GM12878 (cell line): ENCODE results near the gene ARL3. TPM values are rescaled to one million over a fixed set of nuclear protein-coding genes. Genes with fewer than 3 reads are reported as not detected.

Experiments
- BHLHE40 ChIP-seq, 2 experiments: fragments of 450-650 bp in 1 of 2; IDR thresholded peaks; 2 replicates each; pipeline ENCODE4 v1.6.1; 2011 to 2017; ENCODE audit warnings: low read depth in 2 of 2, borderline replicate concordance in 1 of 2, improper control_type of control experiment in 1 of 2, low read length in 1 of 2, mild to moderate bottlenecking in 1 of 2
- EP300 ChIP-seq, 2 experiments: fragments of 150-350 bp in 1 of 2; IDR thresholded peaks; 2 replicates each; pipeline ENCODE4 v1.6.1; 2011 to 2012; ENCODE audit warnings: low read depth in 2 of 2, low read length in 2 of 2, borderline replicate concordance in 1 of 2, improper control_type of control experiment in 1 of 2, inconsistent platforms in 1 of 2; ENCODE audit not compliant: control insufficient read depth in 1 of 2
- GABPA ChIP-seq: IDR thresholded peaks from 2 replicates; pipeline ENCODE4 v1.6.1; 2014; ENCODE audit warnings: antibody characterized with exemption, low read depth, mild to moderate bottlenecking, inconsistent platforms
- TCF12 ChIP-seq: IDR thresholded peaks from 2 replicates; pipeline ENCODE4 v1.6.1; 2011; ENCODE audit warnings: low read depth, mild to moderate bottlenecking, low read length
- polyA plus RNA-seq, 11 experiments: library from polyadenylated mRNA; depleted of rRNA in 4 of 11; unstranded in 6 of 11; stranded (reverse) in 5 of 11; fragments of >200 nt; fragmentation: Nextera tagmentation in 4 of 11; fragmentation: Illumina TruSeq in 1 of 11; extraction: Ambion mirVana in 4 of 11; extraction: Trizol in 1 of 11; gene quantifications; 1 replicate in 1 of 11; 2 replicates in 10 of 11; pipeline versions ENCODE4 v1.2.1 to v1.2.3, GENCODE V29; 2011 to 2016; ENCODE audit warnings: inconsistent platforms in 2 of 11, missing spikeins in 2 of 11, low read depth in 1 of 11
- total RNA-seq, 4 experiments: library from RNA; depleted of rRNA in 3 of 4; stranded (reverse); fragments of >200 nt in 3 of 4; fragmentation: Illumina TruSeq in 1 of 4; extraction: Trizol in 1 of 4; gene quantifications; 2 replicates each; pipeline versions ENCODE4 v1.2.1 to v1.2.3, GENCODE V29; 2013 to 2021
- TF ChIP-seq, protein P1 (sequence below): fragments of 450-650 bp; IDR thresholded peaks from 2 replicates; pipeline ENCODE4 v1.6.1; 2017; ENCODE audit warnings: antibody characterized with exemption, mild to moderate bottlenecking, moderate library complexity
- TF ChIP-seq, protein P2 (sequence below): fragments of 450-650 bp; formaldehyde crosslinking; IDR thresholded peaks from 2 replicates; pipeline ENCODE4 v1.4.0; 2020; ENCODE audit warnings: mild to moderate bottlenecking, moderate library complexity
- TF ChIP-seq, protein P3 (sequence below): fragments of 450-650 bp; IDR thresholded peaks from 2 replicates; pipeline ENCODE4 v1.6.1; 2017; ENCODE audit warnings: mild to moderate bottlenecking

The ARL3 gene
- total and polyA plus RNA-seq, 10 of the 15 experiments (the other 5 are each of a cell fraction or from before 2014, with no cell fraction given): 4.9 to 26.1 (median 11.0) TPM

DNA sequence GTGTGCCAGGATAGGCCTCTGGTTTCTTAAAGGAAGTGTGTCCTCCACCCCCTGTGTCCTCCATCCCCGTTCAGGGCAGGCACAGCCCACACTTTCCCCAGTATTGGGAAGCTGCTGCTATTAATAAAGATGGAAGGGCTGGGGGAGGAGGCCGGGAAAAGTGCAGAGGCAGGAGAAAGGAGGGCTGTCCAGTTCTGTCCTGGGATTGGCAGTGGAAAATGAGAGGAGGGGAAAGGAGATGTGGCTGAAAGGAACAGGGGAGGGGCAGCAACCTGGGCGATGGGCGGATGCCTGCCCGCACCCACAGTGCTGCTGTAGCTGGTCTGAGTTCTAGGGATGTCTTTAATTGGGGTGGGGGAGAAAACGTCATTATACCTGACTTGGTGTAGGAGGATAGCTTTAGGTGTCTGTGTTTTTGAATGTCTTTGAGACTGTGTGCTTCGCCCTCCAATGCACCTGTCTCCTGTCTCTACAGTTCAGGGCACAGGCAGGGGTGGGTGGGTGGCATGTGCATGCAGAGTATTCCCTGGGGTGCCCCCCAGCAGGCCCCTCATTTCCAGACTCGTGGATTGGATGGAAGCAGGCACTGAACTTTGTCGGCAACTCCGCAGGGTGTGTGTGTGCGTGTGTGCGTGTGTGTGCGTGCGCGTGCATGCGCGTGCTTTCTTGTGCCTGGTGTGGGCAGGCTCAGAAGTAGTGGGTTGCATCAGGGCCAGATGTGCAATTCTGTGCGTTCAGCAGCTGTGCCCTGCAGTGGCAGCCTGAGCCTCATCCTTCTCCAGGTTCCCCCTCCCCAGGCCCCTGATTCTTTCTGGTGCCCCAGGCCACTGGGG lies 67.4 kb downstream of the ARL3 start (continued):
- TF ChIP-seq, protein P1, sequence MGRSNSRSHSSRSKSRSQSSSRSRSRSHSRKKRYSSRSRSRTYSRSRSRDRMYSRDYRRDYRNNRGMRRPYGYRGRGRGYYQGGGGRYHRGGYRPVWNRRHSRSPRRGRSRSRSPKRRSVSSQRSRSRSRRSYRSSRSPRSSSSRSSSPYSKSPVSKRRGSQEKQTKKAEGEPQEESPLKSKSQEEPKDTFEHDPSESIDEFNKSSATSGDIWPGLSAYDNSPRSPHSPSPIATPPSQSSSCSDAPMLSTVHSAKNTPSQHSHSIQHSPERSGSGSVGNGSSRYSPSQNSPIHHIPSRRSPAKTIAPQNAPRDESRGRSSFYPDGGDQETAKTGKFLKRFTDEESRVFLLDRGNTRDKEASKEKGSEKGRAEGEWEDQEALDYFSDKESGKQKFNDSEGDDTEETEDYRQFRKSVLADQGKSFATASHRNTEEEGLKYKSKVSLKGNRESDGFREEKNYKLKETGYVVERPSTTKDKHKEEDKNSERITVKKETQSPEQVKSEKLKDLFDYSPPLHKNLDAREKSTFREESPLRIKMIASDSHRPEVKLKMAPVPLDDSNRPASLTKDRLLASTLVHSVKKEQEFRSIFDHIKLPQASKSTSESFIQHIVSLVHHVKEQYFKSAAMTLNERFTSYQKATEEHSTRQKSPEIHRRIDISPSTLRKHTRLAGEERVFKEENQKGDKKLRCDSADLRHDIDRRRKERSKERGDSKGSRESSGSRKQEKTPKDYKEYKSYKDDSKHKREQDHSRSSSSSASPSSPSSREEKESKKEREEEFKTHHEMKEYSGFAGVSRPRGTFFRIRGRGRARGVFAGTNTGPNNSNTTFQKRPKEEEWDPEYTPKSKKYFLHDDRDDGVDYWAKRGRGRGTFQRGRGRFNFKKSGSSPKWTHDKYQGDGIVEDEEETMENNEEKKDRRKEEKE: no peak
- TF ChIP-seq, protein P2, sequence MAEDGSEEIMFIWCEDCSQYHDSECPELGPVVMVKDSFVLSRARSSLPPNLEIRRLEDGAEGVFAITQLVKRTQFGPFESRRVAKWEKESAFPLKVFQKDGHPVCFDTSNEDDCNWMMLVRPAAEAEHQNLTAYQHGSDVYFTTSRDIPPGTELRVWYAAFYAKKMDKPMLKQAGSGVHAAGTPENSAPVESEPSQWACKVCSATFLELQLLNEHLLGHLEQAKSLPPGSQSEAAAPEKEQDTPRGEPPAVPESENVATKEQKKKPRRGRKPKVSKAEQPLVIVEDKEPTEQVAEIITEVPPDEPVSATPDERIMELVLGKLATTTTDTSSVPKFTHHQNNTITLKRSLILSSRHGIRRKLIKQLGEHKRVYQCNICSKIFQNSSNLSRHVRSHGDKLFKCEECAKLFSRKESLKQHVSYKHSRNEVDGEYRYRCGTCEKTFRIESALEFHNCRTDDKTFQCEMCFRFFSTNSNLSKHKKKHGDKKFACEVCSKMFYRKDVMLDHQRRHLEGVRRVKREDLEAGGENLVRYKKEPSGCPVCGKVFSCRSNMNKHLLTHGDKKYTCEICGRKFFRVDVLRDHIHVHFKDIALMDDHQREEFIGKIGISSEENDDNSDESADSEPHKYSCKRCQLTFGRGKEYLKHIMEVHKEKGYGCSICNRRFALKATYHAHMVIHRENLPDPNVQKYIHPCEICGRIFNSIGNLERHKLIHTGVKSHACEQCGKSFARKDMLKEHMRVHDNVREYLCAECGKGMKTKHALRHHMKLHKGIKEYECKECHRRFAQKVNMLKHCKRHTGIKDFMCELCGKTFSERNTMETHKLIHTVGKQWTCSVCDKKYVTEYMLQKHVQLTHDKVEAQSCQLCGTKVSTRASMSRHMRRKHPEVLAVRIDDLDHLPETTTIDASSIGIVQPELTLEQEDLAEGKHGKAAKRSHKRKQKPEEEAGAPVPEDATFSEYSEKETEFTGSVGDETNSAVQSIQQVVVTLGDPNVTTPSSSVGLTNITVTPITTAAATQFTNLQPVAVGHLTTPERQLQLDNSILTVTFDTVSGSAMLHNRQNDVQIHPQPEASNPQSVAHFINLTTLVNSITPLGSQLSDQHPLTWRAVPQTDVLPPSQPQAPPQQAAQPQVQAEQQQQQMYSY (CRISPR knock-in tag): no peak
- TF ChIP-seq, protein P3, sequence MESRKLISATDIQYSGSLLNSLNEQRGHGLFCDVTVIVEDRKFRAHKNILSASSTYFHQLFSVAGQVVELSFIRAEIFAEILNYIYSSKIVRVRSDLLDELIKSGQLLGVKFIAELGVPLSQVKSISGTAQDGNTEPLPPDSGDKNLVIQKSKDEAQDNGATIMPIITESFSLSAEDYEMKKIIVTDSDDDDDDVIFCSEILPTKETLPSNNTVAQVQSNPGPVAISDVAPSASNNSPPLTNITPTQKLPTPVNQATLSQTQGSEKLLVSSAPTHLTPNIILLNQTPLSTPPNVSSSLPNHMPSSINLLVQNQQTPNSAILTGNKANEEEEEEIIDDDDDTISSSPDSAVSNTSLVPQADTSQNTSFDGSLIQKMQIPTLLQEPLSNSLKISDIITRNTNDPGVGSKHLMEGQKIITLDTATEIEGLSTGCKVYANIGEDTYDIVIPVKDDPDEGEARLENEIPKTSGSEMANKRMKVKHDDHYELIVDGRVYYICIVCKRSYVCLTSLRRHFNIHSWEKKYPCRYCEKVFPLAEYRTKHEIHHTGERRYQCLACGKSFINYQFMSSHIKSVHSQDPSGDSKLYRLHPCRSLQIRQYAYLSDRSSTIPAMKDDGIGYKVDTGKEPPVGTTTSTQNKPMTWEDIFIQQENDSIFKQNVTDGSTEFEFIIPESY: no peak
- TF ChIP-seq BHLHE40 (IDR thresholded peaks at IDR 0.05; ENCODE audit: borderline replicate concordance in 1 of 2, low read depth in 2 of 2, low read length in 1 of 2) (peak in 1 of 2 experiments; percentile 66; a peak in 3 of 4 replicates), TCF12 (peak; percentile 63), GABPA (no peak), EP300 (IDR thresholded peaks at IDR 0.05; ENCODE audit: borderline replicate concordance in 1 of 2, control insufficient read depth in 1 of 2, low read depth in 2 of 2, low read length in 2 of 2) (no peak)
